HG02610 (cell line): ENCODE measurements around the gene CADM4.
A peak's percentile ranks its signal among the peaks of the same experiment; 100 is the strongest.
"Not testable (repeated sequence)": the region's sequence is repeated elsewhere in the genome, so short reads cannot be mapped to it uniquely, and the experiment has no call there.

ENCODE experiments used
- ATAC-seq: cut with Tn5 transposase; IDR thresholded peaks from one replicate; pipeline ENCODE4 v1.9.1; 2021; ENCODE audit warnings: mild to moderate bottlenecking, moderate library complexity; ENCODE audit not compliant: unreplicated experiment

The CADM4 gene, protein sequence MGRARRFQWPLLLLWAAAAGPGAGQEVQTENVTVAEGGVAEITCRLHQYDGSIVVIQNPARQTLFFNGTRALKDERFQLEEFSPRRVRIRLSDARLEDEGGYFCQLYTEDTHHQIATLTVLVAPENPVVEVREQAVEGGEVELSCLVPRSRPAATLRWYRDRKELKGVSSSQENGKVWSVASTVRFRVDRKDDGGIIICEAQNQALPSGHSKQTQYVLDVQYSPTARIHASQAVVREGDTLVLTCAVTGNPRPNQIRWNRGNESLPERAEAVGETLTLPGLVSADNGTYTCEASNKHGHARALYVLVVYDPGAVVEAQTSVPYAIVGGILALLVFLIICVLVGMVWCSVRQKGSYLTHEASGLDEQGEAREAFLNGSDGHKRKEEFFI

DNA sequence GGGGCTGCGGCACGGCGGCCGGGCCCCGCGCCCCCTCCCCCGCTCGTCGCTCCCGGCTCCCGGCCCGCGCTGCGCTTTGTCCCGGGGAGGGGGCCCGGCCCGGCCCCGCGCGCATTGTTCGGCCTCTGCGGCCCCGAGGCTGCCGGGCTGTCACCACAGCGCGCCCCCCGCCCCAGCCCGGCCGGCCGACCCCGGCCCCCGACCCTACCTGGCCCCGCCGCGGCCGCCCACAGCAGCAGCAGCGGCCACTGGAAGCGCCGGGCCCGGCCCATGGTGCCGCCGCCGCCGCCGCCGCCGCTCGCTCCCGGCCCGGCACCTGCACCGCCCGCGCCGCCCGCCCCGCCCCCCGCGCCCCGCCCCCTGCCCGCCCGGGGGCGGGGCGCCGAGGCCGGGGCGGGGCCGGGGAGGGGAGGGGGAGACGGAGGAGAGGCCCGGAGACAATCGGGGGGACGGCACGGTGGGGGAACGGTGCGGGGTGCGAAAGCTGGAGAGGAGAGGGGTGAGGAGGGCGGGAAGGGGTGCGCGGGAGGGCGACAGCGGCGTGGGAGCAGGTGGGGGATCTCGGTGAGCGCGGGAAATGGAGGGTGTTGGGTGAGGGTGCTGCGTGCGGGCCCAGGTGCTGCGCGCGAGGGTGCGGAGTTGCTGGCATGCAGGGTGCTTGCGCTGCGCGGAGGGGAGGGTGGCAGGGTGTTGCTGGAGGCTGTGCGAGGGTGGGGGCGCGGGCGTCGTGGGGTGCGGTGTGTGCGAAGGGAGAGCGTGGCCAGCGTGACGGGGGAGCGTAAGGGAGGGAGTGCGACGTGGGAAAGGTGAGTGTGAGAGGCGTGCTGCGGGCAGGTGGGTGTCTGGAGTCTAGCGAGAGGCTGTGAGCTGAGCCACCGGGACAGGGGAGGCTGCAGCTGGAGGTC lies at the start of gene CADM4:
Gene CADM4 (minus strand): TSS at position 332 of the 905 bp plus-strand sequence. CDS start 60 bp downstream, at position 272.
- no peak for ATAC-seq

DNA sequence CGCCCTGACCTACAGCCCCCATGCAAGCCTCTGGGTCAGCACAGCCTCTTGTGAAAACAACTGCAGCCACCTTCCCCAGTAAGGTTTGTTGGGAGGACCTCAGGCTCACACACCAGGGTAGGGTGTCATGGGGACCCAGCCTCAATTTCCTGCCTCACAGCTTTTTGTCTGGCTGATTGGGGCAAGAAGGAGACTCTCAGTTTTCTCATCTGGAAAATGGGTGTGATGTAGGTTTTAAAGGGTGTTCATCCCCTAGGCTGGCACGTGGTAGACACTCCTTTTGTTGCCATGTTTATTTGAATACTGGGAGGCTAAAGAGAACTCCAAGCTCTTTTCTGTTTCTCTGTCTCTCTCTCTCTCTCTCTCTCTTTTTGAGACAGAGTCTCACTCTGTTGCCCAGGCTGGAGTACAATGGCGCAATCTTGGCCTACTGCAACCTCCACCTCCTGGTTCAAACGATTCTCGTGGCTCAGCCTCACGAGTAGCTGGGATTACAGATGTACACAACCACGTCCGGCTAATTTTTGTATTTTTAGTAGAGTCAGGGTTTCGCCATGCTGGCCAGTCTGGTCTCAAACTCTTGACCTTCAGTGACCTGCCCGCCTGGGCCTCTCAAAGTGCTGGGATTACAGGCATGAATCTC lies 48.5 kb upstream of the CADM4 start:
- ATAC-seq, result no peak

DNA sequence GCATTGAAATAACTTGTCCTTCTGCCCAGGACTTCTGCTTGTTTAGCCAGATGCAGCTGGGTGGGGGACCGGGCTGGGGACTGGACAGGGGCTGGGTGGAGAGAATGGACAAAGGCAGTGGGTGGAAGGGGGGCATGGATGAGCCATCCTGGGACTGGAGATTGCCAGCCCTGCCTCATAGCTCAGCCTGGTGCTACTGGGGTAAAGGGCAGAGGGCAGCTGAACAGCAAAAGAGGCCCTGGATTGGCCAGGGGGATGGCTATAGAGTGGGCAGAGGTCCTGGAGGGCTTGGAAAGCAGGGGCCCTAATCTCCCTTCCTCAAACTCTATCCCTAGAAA lies 48.0 kb upstream of the CADM4 start:
- ATAC-seq, result no peak

DNA sequence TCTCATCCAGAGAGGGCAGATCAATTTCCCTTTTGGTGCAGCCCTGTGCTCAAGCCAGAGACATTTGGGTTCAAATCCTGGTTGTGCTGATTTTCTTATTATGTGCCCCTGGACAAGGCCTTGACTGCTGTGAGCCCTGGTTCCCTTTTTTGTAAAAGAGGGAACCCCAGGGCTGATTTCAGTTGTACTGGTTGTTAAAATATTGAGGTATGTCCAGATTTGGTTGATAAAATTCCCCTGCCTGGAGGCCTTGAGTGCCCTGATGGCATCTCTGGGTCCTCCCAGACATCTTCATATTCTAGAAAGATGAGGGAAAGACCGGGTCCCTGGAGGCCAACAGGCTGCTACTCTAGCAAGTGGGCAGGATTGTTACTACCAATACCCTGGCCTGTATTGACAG lies 44.7 kb upstream of the CADM4 start:
- no peak for ATAC-seq

DNA sequence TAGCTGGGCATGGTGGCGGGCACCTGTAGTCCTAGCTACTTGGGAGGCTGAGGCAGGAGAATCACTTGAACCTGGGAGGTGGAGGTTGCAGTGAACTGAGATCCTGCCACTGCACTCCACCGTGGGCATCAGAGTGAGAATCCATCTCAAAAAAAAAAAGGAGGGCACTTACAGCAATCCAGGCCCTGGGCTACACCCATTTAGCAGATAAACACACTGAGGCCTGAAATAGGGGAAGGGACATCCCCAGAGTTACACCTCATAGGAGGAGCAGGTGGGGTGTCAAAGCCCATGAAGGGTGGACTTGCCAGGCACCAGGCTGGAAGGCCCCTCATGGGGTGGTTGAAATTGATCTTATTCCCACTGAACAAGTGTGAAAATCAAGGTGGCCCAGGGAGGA lies 44.3 kb upstream of the CADM4 start:
- no peak for ATAC-seq

DNA sequence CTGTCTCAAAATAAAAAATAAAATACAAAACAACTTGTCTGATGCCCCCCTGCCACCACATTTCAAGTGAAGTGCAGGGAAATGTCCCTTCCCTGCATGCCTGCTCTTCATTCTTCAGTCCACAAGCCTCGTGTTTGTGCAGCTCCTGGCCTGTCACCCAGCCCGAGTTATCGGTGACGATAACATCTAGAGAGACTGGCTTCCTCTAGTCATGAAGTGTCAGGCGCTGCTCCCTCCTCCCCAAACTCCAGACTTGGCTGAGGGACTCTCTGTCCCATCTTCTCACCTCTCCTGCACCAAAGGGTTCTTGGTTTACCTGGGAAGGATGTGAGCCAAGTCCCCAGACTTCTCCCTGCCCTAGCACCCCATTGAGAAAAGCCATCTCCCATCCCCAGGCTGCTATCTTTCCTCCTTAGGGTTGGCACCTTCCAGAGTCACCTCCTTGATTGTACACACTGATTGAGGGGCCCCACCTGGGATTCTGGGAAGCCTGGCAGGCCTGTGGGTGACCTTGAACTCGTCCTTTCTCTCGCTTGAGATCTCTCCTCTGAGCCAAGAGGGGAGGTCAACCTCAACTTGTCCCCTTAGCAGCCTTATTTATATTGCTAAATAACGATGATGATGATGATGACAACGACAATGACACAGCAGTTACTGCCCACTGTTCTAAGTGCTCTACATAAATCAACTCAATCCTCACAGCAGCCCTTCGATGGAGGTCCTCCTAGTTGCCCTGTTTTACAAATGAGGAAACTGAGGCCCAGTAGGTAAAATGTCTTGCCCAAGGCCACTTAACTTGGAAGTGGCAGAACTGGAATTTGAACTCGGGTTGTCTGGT lies 43.4 kb upstream of the CADM4 start:
- ATAC-seq, result no peak

DNA sequence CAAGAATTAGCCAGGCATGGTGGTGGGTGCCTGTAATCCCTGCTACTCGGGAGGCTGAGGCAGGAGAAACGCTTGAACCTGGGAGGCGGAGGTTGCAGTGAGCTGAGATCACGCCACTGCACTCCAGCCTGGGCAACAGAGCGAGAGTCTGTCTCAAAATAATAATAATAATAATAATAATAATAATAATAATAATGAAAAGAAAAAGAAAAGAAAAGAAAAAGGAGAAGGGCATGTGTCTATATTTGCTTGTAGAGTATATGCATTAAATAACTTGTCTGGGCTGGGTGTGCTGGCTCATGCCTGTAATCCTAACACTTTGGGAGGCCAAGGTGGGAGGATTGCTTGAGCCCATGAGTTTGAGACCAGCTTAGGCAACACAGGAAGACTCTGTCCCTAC lies 42.6 kb upstream of the CADM4 start:
- not testable (repeated sequence) for ATAC-seq

DNA sequence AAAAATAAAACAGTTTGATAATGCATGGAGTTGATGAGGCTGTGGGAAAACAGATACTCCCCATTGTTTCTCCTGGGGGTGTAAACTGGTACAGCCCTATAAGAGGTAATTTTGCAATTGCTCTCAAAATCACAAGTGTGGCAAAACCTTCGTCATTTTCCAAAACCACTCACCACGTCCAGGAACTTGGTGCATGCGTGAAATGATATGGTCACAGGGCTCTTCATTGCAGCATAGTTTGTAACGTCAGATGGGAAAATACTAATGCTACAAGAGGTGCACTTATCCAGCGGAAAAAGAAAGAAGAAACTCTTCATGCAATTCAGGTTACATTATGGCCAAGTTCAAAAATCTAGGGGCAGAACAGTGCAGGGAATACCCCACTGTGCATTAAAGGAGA lies 42.2 kb upstream of the CADM4 start:
- ATAC-seq, result no peak

DNA sequence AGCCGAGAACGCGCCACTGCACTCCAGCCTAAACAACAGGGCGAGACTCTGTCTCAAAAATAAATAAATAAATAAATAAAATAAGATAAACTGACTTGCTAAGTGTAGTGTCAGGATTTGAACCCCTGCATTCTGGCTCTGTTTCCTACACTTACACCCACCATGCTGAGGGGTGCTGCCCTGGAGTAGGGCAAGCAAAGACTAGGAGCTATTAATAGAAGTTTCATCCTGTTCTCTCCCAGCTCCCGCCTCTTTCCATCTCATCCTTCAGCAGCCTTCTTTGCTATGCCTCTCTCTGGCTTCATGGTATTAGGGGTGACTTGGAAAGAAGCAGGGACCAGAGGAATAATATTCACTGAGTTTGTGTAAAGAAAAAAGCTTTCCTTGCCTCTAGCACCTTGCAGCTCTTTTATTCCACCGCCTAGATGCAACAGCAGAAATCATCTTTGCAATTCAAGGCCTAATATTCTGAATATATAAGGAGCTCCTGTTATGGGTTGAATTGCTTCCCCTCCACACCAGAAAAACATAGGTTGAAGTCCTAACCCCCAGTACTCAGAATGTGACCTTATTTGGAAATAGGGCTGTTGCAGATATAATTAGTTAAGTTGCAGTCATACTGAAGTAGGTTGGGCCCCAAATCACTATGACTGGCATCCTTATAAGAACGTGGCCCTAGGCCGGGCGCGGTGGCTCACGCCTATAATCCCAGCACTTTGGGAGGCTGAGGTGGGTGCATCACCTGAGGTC lies 39.0 kb upstream of the CADM4 start:
- ATAC-seq, result no peak

DNA sequence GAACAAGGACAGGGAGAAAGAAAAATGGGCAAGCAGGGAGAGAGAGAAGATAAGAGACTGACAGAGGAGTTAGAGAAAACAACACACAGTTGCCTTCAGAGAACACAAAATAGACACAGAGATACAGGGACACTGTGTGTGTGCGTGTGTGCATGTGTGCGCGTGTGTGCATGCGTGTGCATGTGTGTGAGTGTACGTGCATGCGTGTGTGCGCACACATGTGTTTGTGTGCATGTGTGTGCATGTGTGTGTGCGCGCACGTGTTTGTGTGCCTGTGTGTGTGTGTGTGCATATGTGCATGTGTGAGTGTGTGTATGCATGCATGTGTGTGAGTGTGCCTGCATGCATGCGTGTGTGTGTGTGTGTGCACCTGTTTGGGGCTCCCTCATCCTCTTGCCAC lies 36.3 kb upstream of the CADM4 start:
- ATAC-seq, result no peak

DNA sequence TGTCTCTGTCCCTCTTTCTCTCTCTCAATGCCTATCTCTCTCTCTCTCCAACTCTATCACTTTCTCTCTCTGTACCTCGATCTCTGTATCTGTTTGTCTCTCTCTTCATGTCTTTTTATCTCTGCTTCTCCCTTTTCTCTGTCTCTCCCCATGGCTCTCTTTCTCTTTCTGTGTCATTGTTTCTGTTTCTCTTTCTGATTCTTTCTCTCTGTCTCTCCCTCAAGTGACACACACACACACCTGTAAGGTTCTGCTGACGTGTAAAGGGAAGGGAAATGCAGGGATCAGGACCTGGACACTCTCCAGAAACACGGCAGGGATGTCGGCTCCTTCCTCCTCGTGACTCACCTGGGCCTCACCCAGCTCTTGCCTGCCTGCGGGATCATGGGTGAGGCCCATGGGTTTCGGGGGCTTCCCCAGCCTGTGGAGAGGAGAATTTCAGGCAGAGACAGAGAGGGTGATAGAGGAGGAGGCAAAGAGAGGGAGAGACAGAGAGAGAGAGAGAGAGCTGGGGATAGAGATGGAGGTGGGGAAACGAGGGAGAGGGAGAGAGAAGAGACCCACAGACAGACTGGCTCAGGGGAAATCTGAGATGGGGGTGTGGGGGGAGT lies 35.7 kb upstream of the CADM4 start:
- ATAC-seq, result no peak

DNA sequence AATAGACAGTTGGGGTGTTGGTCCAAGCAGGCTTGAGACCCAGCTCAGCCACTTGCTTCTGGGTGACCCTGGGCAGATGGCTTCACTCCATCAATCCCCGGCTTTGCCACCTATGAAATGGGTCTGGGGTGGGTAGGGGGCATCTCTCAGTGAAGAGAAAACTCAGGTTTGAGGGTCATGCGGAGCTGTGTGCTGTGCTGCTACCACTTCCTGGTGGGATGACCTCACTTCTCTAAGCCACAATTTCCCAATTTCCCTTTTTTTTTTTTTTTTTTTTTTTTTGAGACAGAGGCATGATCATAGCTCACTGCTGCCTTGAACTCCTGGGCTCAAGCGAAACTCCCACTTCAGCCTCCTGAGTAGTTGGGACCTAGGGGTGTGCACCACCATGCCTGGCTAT lies 34.9 kb upstream of the CADM4 start:
- ATAC-seq, result no peak

DNA sequence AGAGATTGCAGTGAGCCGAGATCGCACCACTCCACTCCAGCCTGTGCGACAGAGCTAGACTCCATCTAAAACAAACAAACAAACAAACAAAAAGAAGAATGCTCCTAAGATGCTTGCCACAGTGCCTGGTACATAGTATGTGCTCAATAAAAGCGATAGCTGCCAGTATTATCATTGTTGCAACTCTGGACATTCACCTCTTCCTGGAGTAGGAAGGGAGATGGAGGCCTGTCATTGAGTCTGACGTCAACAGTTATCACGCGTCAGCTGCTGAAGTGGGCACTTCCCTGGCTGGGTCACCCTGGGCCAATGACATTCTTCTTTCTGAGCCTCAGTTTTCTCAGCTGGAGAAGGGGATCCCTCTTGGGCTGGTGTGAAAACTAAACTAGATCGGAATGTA lies 34.5 kb upstream of the CADM4 start:
- ATAC-seq, result no peak

DNA sequence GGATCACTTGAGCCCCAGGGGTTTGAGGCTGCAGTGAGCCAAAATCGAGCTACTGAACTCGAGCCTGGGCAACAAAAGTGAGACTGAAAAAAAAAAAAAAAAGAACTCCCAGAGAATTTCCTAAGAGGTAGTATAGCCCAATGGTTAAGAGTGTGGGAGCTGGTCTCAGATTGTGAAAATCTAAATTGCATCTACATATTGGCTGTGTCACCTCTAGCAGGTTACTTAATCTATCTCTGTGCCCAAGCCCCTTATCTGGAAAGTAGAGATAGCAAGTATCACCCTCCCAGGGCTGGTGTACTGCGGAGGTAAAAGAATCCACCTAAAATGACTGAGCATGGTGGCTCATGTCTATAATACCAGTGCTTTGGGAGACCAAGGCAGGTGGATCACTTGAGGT lies 34.0 kb upstream of the CADM4 start:
- ATAC-seq, result no peak

DNA sequence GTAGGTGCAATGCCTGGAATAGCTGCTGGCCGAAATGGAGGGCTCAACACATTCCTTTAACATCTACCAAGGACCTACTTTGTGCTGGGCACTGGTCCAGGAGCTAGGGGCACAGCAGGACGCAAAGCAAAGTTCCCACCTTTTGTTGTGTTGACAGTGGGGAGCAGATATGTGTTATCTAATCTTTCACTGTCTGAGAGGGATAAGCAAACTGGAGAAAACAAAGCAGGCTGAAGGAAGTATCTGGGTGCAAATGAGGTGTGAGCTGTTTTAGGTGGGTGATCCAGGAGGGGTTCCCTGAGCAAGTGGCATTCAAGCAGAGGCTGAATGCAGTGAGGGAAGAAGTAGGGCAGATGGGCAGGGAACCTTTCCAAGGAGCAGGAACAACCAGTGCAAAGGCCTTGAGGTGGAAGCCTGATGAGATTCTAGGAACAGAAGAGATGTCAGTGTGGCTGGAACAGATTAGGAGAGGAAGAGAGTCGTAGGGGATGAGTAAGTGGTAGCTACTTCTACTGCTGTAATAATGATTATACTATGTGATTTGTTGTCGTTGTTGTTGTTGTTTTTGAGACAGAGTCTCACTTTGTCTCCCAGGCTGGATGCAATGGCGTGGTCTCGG lies 32.5 kb upstream of the CADM4 start:
- no peak for ATAC-seq

DNA sequence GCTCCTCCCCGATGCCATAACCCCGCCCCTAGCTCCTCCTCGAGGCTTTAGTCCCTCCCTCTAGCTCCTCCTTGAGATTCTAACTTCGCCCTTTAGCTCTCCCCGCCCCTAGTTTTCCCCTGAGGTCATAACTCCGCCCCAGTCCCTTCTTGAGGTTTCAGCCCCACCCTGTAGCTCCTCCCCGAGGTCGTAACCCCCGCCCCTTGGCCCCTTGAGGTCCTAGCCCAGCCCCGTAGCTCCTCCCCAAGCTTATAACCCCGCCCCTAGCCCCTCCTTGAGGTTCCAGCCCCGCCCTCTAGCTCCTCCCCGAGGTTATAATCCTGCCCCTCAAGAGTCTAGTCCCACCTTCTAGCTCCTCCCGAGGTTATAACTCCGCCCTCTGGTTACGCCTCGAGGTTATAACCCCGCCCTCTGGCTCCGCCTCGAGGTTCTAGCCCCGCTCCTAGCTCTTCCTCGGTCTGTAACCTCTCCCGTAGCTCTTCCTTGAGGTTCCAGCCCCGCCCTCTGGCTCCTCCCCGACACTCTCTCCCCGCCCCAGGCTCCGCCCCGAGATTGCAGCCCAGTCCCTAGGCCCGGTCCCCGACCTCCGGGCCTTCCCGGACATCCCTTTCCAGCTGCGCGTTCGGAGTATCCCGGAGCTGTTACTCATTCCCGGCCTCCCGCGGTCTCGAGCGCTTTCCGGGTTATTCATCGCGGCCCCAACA lies 28.9 kb upstream of the CADM4 start:
- ATAC-seq, result peak; percentile 84

DNA sequence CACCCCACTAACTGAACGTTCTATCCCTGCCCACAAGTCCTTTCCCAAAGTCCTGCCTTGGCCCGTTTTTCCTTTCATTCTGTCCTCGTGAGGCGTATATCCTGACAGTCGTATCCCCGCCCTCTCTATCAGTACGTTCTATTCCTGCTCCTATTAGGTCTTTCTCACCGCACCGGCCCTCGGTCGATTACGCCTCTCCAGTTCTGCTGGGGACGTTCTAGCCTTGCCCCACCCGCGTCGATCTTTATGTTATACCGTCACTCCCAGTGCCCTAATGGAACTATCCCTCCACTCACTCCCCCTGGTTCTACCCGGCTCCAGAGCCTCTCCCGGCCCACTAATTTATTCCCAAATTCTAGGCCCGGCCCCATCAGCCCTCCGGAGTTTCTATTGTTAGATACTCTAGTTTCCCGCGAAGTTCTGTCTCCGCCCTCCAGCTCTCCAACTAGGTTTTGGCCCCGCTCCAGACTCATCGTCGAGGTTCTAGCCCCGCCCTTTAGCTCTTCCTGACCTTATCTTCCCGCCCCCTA lies 28.3 kb upstream of the CADM4 start:
- ATAC-seq, result no peak

DNA sequence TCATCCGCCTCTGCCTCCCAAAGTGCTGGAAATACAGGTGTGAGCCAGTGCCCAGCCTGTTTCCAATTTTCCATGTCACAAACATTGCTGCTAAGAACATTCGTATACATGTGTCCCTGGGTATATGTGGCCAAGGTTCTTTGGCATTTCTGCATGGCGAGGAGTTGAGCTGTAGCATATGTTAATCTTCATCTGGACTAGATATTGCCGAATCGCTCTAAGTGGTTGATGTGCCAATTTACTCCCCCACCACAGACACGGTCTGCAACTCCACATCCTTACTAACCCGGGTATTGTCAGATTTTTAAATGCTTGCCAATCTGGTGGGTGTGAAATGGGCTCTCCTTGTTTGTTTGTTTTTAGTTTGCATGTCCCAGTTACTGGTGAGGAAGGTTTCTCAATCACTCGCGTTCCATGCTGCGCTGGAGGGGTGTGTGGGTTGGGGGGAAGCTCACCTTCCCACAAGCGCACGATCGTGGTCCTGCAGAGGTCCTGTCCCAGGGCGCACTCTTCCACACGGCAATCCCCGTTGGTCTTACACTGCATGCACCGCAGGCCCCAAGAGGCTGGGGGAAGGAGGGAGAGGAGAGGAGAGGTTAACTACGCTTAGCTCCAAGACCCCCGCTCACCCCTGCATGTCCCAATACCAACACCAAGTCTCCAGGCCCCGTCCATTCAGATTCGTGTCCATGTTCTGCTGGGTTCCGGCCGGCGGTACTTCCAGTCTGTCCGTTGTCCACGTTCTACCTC lies 27.7 kb upstream of the CADM4 start:
- no peak for ATAC-seq
